Colonic mucosa (tissue), 4 donors: ENCODE measurements around the gene PLPPR1. TPM values are rescaled to one million over a fixed set of nuclear protein-coding genes. Genes with fewer than 3 reads are reported as not detected.
A peak's percentile ranks its signal among the peaks of the same experiment; 100 is the strongest.
"Not testable (repeated sequence)": the region's sequence is repeated elsewhere in the genome, so short reads cannot be mapped to it uniquely, and the experiment has no call there.

Experiments used
- DNase-seq: peaks from one replicate; pipeline ENCODE4 v3.0.0-alpha.2; 2020
- H3K27ac ChIP-seq: fragments of 200-600 bp; one replicate; pipeline ENCODE4 v1.8.0; 2021
- H3K27me3 ChIP-seq: fragments of 200-600 bp; one replicate; pipeline ENCODE4 v1.8.0; 2021
- H3K36me3 ChIP-seq: fragments of 200-600 bp; one replicate; pipeline ENCODE4 v1.8.0; 2021
- H3K4me1 ChIP-seq: fragments of 200-600 bp; one replicate; pipeline ENCODE4 v1.8.0; 2021; ENCODE audit warnings: mild to moderate bottlenecking
- H3K4me3 ChIP-seq: fragments of 200-600 bp; one replicate; pipeline ENCODE4 v1.8.0; 2021
- H3K9ac ChIP-seq, 2 donors: one replicate each; pipeline ENCODE4 v1.7.0; 2013; ENCODE audit warnings: control low read depth in 2 of 2, low read depth in 2 of 2, low read length in 2 of 2
- H3K9me3 ChIP-seq: fragments of 200-600 bp; one replicate; pipeline ENCODE4 v1.8.0; 2021
- intact Hi-C: fragments of 100-400 bp; cut with DNase I; formaldehyde crosslinking; loops from one replicate; pipeline ENCODE4 v1.14.1; 2022
- total RNA-seq, 2 donors: library from RNA; stranded (reverse); fragmentation: NEBNext Ultra II Directional in 1 of 2; extraction: Animal tissue kit (Norgen Biotek cat#: 25700) in 1 of 2; gene quantifications; one replicate each; pipeline ENCODE4 v1.2.1, GENCODE V29; 2021
- TF ChIP-seq, protein P1 (sequence below): fragments of 200-600 bp; IDR thresholded peaks from one replicate; pipeline ENCODE4 v1.8.0; 2022; ENCODE audit warnings: antibody characterized with exemption, mild to moderate bottlenecking
- donor health status: healthy.
- donor health status: DM: no; HTN: no; CAD: no.
- donor health status: DM: no; HTN: no; CAD: no.

The PLPPR1 gene
- total RNA-seq, 2 donors from 2014 or later: 0.25 to 0.69 TPM

DNA sequence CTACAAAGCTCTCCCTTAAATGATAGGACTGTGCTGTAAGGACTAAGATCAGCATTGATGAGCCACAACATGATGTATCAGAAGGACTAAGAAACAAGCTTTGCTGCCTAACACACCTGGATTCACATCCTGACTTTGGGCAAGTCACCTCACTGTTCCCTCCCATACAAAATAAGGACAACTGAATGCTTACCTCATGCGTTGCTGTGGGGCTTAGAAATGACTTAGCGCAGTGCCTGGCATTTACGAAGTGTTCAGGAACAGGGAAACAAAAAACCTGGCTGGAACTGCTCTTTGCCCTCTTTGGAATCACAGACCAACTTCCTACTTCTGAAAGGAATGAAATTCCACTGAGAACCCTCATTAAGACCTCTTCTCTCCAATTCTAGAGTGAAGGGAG lies 242.6 kb downstream of the PLPPR1 start:
- no peaks in the 10 kb centered on the region for H3K36me3 ChIP-seq
- no peak overlapping the region for H3K27ac ChIP-seq
- peak; percentile 29 for DNase-seq
- no peaks in the 10 kb centered on the region for H3K27me3 ChIP-seq
- no peaks in the 10 kb centered on the region for H3K4me1 ChIP-seq
- no peak overlapping the region for H3K9ac ChIP-seq
- no peak overlapping the region for H3K4me3 ChIP-seq
- TF ChIP-seq, protein P1, sequence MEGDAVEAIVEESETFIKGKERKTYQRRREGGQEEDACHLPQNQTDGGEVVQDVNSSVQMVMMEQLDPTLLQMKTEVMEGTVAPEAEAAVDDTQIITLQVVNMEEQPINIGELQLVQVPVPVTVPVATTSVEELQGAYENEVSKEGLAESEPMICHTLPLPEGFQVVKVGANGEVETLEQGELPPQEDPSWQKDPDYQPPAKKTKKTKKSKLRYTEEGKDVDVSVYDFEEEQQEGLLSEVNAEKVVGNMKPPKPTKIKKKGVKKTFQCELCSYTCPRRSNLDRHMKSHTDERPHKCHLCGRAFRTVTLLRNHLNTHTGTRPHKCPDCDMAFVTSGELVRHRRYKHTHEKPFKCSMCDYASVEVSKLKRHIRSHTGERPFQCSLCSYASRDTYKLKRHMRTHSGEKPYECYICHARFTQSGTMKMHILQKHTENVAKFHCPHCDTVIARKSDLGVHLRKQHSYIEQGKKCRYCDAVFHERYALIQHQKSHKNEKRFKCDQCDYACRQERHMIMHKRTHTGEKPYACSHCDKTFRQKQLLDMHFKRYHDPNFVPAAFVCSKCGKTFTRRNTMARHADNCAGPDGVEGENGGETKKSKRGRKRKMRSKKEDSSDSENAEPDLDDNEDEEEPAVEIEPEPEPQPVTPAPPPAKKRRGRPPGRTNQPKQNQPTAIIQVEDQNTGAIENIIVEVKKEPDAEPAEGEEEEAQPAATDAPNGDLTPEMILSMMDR: no peak
- intact Hi-C loops: no loop called here
- no peaks in the 10 kb centered on the region for H3K9me3 ChIP-seq

DNA sequence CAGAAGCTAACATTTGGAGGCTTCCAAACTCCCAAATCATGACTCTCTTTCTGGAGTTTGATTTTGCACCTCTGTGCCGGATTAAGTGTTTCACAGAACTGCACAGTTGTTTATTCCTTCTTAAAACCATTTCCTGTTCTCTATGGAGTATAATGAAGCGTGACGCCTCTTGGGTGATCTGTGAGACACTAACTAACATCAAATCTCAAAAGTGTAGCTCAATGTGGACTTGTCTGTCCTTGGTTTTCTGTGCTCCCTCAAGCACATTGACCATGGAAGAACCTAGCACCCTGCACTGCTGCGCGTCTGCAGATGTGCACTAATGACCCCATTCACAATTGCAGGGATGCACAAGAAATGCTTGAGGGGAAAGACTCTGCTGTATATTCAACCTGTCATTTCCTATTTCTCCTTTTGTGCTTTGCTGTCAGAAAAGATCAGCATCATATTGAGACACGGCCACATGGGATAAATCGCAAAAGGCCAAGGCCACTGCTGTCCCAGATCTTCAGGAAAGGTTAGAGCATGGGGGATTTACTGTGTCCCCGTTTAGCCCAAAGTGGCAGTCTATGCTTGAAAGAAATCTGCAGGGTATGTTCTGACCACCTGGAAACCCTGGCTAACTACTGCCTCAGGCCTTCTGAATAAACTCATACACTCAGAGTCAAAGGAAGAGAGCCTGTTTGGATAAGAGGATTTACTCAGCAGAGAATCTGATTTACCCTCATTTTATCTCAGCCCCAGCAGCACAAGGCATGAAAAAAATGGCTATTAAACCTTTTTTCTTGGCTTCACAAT lies 246.6 kb downstream of the PLPPR1 start:
- H3K27me3 ChIP-seq: no peaks in the 10 kb centered on the region
- no peaks in the 10 kb centered on the region for H3K36me3 ChIP-seq
- DNase-seq: no peak
- no peak overlapping the region for H3K4me3 ChIP-seq
- intact Hi-C loops: no loop called here
- TF ChIP-seq, protein P1: no peak
- H3K9me3 ChIP-seq: no peaks in the 10 kb centered on the region
- no peak overlapping the region for H3K9ac ChIP-seq
- H3K27ac ChIP-seq: no peak overlapping the region
- H3K4me1 ChIP-seq: no peaks in the 10 kb centered on the region

DNA sequence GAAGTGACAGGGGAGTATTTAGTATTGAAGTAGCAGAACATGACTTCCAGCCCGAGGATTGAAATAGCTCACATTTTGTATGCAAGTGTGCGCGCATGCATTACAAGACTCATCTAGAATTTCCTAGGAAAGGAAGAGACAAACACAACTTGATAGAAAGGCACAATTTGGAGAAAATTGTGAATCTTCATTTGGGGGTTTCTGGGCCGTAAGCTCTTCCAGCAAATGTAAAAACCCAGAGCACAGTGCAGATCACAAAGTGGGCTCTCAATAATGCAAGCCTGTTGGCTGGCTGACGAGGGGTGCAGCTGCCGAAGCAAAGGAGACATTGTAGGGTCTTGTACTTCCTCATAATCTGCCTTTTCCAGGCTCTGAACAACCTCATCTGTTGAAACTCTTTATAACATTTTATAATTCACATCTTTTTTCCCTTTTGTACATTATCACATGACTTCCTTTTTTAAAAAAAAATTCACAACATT lies 247.3 kb downstream of the PLPPR1 start:
- H3K9ac ChIP-seq: no peak overlapping the region
- intact Hi-C loops: no loop called here
- no peaks in the 10 kb centered on the region for H3K9me3 ChIP-seq
- DNase-seq: no peak
- no peaks in the 10 kb centered on the region for H3K27me3 ChIP-seq
- TF ChIP-seq, protein P1: no peak
- no peak overlapping the region for H3K27ac ChIP-seq
- H3K4me1 ChIP-seq: no peaks in the 10 kb centered on the region
- H3K36me3 ChIP-seq: no peaks in the 10 kb centered on the region
- no peak overlapping the region for H3K4me3 ChIP-seq

DNA sequence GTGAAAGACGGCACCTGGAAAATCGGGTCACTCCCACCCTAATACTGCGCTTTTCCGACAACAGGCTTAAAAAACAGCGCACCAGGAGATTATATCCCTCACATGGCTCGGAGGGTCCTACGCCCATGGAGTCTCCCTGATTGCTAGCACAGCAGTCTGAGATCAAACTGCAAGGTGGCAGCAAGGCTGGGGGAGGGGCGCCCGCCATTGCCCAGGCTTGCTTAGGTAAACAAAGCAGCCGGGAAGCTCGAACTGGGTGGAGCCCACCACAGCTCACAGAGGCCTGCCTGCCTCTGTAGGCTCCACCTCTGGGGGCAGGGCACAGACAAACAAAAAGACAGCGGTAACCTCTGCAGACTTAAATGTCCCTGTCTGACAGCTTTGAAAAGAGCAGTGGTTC lies 262.5 kb downstream of the PLPPR1 start:
- H3K27me3 ChIP-seq, H3K36me3 ChIP-seq, intact Hi-C loops, DNase-seq, H3K4me3 ChIP-seq, H3K4me1 ChIP-seq, H3K9ac ChIP-seq, H3K9me3 ChIP-seq, H3K27ac ChIP-seq: not testable (repeated sequence)

DNA sequence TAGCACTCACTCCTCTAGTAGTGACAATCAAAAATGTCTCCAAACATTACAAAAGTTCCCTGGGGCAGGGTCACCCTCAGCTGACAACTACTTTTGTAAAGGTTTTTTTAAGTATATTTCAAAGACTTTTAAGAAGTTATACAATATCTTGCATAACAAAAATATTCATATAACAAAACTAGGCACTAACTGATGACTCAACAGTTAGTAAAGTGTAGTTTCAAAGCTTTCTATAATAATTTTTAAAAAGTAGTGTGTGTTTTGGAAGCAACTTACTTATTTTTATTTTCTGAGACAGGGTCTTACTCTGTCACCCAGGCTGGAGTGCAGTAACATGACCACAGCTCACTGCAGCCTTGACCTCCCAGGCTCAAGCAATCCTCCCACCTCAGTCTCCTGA lies 271.4 kb downstream of the PLPPR1 start:
- H3K27ac ChIP-seq: no peak overlapping the region
- H3K4me3 ChIP-seq: no peak overlapping the region
- no peaks in the 10 kb centered on the region for H3K27me3 ChIP-seq
- DNase-seq: no peak
- TF ChIP-seq, protein P1: no peak
- no peak overlapping the region for H3K9ac ChIP-seq
- H3K9me3 ChIP-seq: no peaks in the 10 kb centered on the region
- H3K36me3 ChIP-seq: no peaks in the 10 kb centered on the region
- intact Hi-C loops: no loop called here
- H3K4me1 ChIP-seq: no peaks in the 10 kb centered on the region

DNA sequence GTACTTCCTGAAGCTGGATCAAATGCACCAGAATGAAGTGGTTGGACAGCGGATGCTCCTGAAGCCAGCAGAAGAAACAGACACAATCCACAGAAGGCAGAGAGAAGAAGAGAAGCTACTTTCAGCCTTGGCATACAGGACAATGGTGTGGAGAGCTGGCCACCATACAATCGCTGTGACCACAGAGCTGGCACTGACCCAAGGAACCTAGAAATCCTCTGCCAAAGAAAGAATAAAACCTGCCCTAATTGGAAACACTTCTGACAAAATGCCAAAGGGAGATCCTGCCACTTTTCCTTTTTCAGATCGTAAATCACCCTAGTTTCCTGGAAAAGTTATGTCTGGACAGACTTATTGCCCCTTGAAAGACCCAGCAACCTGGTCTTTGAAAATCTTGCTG lies 278.5 kb downstream of the PLPPR1 start:
- TF ChIP-seq, protein P1: no peak
- Histone ChIP-seq H3K9ac (no peak overlapping the region), H3K27me3 (no peaks in the 10 kb centered on the region), H3K4me1 (no peaks in the 10 kb centered on the region), H3K4me3 (no peak overlapping the region), H3K36me3 (no peaks in the 10 kb centered on the region), H3K27ac (no peak overlapping the region), H3K9me3 (no peaks in the 10 kb centered on the region)
- DNase-seq: no peak
- intact Hi-C loops: loop anchor here (5.0 kb wide), 1 partner anchor 705 kb away; no protein-coding TSS in a partner anchor
